Stomach (tissue), 4 donors: ENCODE data around the gene NRCAM.

Experiments used
- CTCF ChIP-seq, 7 experiments: fragments of 450-650 bp in 4 of 7; fragments of 200-600 bp in 3 of 7; sonication (generic) in 3 of 7; IDR thresholded peaks; one replicate each; pipeline ENCODE4 v1.5.1; 2016 to 2019; ENCODE audit warnings: antibody characterized with exemption in 7 of 7, control low read depth in 2 of 7, mild to moderate bottlenecking in 1 of 7
- POLR2A ChIP-seq, 4 donors: fragments of 450-650 bp; IDR thresholded peaks; one replicate each; pipeline ENCODE4 v1.6.1; 2016; ENCODE audit warnings: antibody characterized with exemption in 4 of 4, control low read depth in 2 of 4, mild to moderate bottlenecking in 1 of 4, moderate library complexity in 1 of 4
- POLR2AphosphoS5 ChIP-seq, 3 donors: sonication (generic); formaldehyde crosslinking; IDR thresholded peaks; one replicate each; pipeline ENCODE4 v1.6.1; 2016; ENCODE audit warnings: antibody characterized with exemption in 3 of 3

GRCh38 chr7:108314551-108314950 lies 141.7 kb downstream of the NRCAM start:
- TF ChIP-seq CTCF (IDR thresholded peaks at IDR 0.05), result no peak
- no peak for TF ChIP-seq POLR2AphosphoS5 (IDR thresholded peaks at IDR 0.05)
- no peak for TF ChIP-seq POLR2A (IDR thresholded peaks at IDR 0.05)
